Hepatocyte (in vitro differentiated cells): ENCODE results near the gene PARVG. TPM values are rescaled to one million over a fixed set of nuclear protein-coding genes. Genes with fewer than 3 reads are reported as not detected.

Experiments
- DNase-seq: peaks from one replicate; pipeline ENCODE4 v3.0.0-alpha.2; 2016; ENCODE audit warnings: low spot score
- H2AFZ ChIP-seq: fragments of 200-600 bp; sonication (generic); 2 replicates; pipeline ENCODE4 v1.6.0; 2016; ENCODE audit warnings: antibody characterized with exemption, mild to moderate bottlenecking
- H3K27ac ChIP-seq: fragments of 200-600 bp; sonication (generic); 2 replicates; pipeline ENCODE4 v1.5.1; 2016; ENCODE audit warnings: mild to moderate bottlenecking
- H3K27me3 ChIP-seq: fragments of 200-600 bp; sonication (generic); 2 replicates; pipeline ENCODE4 v1.6.1; 2016
- H3K36me3 ChIP-seq: fragments of 200-600 bp; sonication (generic); replicated peaks from 2 replicates; pipeline ENCODE4 v1.5.1; 2016; ENCODE audit warnings: low read depth; ENCODE audit not compliant: insufficient read depth
- H3K4me1 ChIP-seq: fragments of 200-600 bp; sonication (generic); 2 replicates; pipeline ENCODE4 v1.5.1; 2016; ENCODE audit warnings: mild to moderate bottlenecking, moderate library complexity; ENCODE audit not compliant: insufficient read depth
- H3K4me2 ChIP-seq: fragments of 200-600 bp; sonication (generic); 2 replicates; pipeline ENCODE4 v1.6.0; 2016
- H3K4me3 ChIP-seq: fragments of 200-600 bp; sonication (generic); 2 replicates; pipeline ENCODE4 v1.5.1; 2016; ENCODE audit warnings: mild to moderate bottlenecking
- H3K79me2 ChIP-seq: fragments of 200-600 bp; sonication (generic); 2 replicates; pipeline ENCODE4 v1.6.0; 2017; ENCODE audit warnings: mild to moderate bottlenecking
- H3K9me2 ChIP-seq: fragments of 200-600 bp; sonication (generic); replicated peaks from 2 replicates; pipeline ENCODE4 v1.6.0; 2017; ENCODE audit warnings: mild to moderate bottlenecking; ENCODE audit not compliant: insufficient read depth
- H3K9me3 ChIP-seq: fragments of 200-600 bp; sonication (generic); 2 replicates; pipeline ENCODE4 v1.5.1; 2016; ENCODE audit warnings: low read depth, mild to moderate bottlenecking
- H4K20me1 ChIP-seq: fragments of 200-600 bp; sonication (generic); 2 replicates; pipeline ENCODE4 v1.6.0; 2016; ENCODE audit warnings: mild to moderate bottlenecking; ENCODE audit not compliant: insufficient read depth, poor library complexity, severe bottlenecking
- EZH2 ChIP-seq: fragments of 200-600 bp; sonication (generic); IDR thresholded peaks from 2 replicates; pipeline ENCODE4 v1.6.1; 2016; ENCODE audit warnings: antibody characterized with exemption, mild to moderate bottlenecking, borderline replicate concordance
- EZH2phosphoT487 ChIP-seq: fragments of 200-600 bp; sonication (generic); IDR thresholded peaks from one replicate; pipeline ENCODE4 v1.6.1; 2018; ENCODE audit warnings: antibody characterized with exemption, mild to moderate bottlenecking, low read depth, moderate library complexity; ENCODE audit not compliant: unreplicated experiment, severe bottlenecking
- WGBS: methylation state at CpG from one replicate; pipeline ENCODE4 v1.1.6; 2016; ENCODE audit warnings: low lambda C conversion rate; ENCODE audit errors: missing lambda C conversion rate; 5-methylcytosine and 5-hydroxymethylcytosine counted together
- polyA plus RNA-seq: library from polyadenylated mRNA; unstranded; fragments of >200 nt; fragmentation: Nextera tagmentation; extraction: Ambion mirVana; gene quantifications from 2 replicates; pipeline ENCODE4 v1.2.1, GENCODE V29; 2016
- total RNA-seq: library from RNA; depleted of rRNA; stranded (reverse); fragments of >200 nt; gene quantifications from 2 replicates; pipeline ENCODE4 v1.2.3, GENCODE V29; 2014
- TF ChIP-seq, protein P1 (sequence below): fragments of 200-600 bp; sonication (generic); IDR thresholded peaks from 2 replicates; pipeline ENCODE4 v1.5.1; 2016; ENCODE audit warnings: antibody characterized with exemption, mild to moderate bottlenecking; ENCODE audit not compliant: poor library complexity

The PARVG gene
- total and polyA plus RNA-seq, 2 experiments from 2014 or later: 0.77 to 1.00 TPM

- H3K27me3 ChIP-seq: no peaks in the 10 kb centered on the region
- no peak for DNase-seq
- H3K4me2 ChIP-seq: no peak overlapping the region
- no peaks in the 10 kb centered on the region for H4K20me1 ChIP-seq
- 95% methylated on average over 7 of the region's 7 CpGs for WGBS
- no peak overlapping the region for H3K4me3 ChIP-seq
- H3K4me1 ChIP-seq: peaks cover 4% of the 10 kb centered on the region
- H3K9me3 ChIP-seq: no peaks in the 10 kb centered on the region
- no peak overlapping the region for H3K27ac ChIP-seq
- no peaks in the 10 kb centered on the region for H3K9me2 ChIP-seq
- no peaks in the 10 kb centered on the region for H3K36me3 ChIP-seq
- TF ChIP-seq EZH2: no peak
- TF ChIP-seq, protein P1, sequence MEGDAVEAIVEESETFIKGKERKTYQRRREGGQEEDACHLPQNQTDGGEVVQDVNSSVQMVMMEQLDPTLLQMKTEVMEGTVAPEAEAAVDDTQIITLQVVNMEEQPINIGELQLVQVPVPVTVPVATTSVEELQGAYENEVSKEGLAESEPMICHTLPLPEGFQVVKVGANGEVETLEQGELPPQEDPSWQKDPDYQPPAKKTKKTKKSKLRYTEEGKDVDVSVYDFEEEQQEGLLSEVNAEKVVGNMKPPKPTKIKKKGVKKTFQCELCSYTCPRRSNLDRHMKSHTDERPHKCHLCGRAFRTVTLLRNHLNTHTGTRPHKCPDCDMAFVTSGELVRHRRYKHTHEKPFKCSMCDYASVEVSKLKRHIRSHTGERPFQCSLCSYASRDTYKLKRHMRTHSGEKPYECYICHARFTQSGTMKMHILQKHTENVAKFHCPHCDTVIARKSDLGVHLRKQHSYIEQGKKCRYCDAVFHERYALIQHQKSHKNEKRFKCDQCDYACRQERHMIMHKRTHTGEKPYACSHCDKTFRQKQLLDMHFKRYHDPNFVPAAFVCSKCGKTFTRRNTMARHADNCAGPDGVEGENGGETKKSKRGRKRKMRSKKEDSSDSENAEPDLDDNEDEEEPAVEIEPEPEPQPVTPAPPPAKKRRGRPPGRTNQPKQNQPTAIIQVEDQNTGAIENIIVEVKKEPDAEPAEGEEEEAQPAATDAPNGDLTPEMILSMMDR: no peak
- TF ChIP-seq EZH2phosphoT487: no peak
- H2AFZ ChIP-seq: no peak overlapping the region
- H3K79me2 ChIP-seq: no peaks in the 10 kb centered on the region
Measured at GRCh38 chr22:44217346-44217745, 36.6 kb downstream of the PARVG start.

DNA sequence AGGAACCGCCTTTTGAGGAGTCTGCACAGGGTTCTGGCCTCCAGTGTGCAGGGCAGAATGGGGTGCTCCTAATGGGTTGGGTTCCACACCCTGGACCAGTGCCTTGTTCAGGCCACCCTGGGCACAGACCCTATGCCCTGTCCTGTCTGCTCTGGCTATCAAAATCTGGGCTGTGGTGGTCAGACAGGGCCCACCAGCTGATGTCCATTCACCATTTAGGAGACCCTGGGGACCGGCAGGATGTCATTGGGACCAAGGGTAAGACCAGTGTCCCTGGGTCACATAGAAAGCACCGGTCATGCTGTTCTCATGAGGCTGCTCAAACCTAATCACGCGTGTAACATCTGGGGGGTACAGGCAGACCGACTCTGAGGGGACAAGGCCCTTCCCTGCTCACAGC, 37.3 kb downstream of the PARVG start:
- Histone ChIP-seq H3K4me1 (no peaks in the 10 kb centered on the region), H3K27ac (no peak overlapping the region), H3K9me3 (no peaks in the 10 kb centered on the region), H2AFZ (no peak overlapping the region), H3K79me2 (no peaks in the 10 kb centered on the region), H3K36me3 (no peaks in the 10 kb centered on the region), H3K4me2 (no peak overlapping the region), H4K20me1 (no peaks in the 10 kb centered on the region), H3K9me2 (no peaks in the 10 kb centered on the region), H3K27me3 (no peaks in the 10 kb centered on the region), H3K4me3 (no peak overlapping the region)
- TF ChIP-seq, protein P1: no peak
- TF ChIP-seq EZH2 (no peak), EZH2phosphoT487 (no peak)
- 83% methylated on average over 6 of the region's 6 CpGs for WGBS
- DNase-seq: no peak

GRCh38 chr22:44219101-44219870, 38.6 kb downstream of the PARVG start:
- H3K9me2 ChIP-seq: no peaks in the 10 kb centered on the region
- no peaks in the 10 kb centered on the region for H4K20me1 ChIP-seq
- H3K36me3 ChIP-seq: no peaks in the 10 kb centered on the region
- H3K9me3 ChIP-seq: no peaks in the 10 kb centered on the region
- H3K27ac ChIP-seq: no peak overlapping the region
- no peak for DNase-seq
- WGBS: 89% methylated on average over 21 of the region's 21 CpGs
- H3K4me1 ChIP-seq: no peaks in the 10 kb centered on the region
- no peaks in the 10 kb centered on the region for H3K79me2 ChIP-seq
- H3K27me3 ChIP-seq: no peaks in the 10 kb centered on the region
- no peak overlapping the region for H3K4me2 ChIP-seq
- no peak for TF ChIP-seq EZH2
- TF ChIP-seq EZH2phosphoT487: no peak
- TF ChIP-seq, protein P1: no peak
- H3K4me3 ChIP-seq: no peak overlapping the region
- no peak overlapping the region for H2AFZ ChIP-seq
